ENCODE measurements around the gene UBA3.

- TF ChIP-seq, protein P1, sequence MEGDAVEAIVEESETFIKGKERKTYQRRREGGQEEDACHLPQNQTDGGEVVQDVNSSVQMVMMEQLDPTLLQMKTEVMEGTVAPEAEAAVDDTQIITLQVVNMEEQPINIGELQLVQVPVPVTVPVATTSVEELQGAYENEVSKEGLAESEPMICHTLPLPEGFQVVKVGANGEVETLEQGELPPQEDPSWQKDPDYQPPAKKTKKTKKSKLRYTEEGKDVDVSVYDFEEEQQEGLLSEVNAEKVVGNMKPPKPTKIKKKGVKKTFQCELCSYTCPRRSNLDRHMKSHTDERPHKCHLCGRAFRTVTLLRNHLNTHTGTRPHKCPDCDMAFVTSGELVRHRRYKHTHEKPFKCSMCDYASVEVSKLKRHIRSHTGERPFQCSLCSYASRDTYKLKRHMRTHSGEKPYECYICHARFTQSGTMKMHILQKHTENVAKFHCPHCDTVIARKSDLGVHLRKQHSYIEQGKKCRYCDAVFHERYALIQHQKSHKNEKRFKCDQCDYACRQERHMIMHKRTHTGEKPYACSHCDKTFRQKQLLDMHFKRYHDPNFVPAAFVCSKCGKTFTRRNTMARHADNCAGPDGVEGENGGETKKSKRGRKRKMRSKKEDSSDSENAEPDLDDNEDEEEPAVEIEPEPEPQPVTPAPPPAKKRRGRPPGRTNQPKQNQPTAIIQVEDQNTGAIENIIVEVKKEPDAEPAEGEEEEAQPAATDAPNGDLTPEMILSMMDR (IDR thresholded peaks at IDR 0.05): no peak
- no peak for TF ChIP-seq POLR2A (IDR thresholded peaks at IDR 0.05)
Observed at GRCh38 chr3:69085168-69085832, 5.1 kb upstream of the UBA3 start.
